Stimulated activated CD4-positive, alpha-beta T cell treated with anti-CD3 and anti-CD28 coated beads, Interleukin-4, amount 100 ng/mL, for 1 hour (primary cell): ENCODE results near the gene SCD5.

Source experiments
- DNase-seq: peaks from one replicate; pipeline ENCODE4 v3.0.0-alpha.2; 2020

SCD5 gene

DNA sequence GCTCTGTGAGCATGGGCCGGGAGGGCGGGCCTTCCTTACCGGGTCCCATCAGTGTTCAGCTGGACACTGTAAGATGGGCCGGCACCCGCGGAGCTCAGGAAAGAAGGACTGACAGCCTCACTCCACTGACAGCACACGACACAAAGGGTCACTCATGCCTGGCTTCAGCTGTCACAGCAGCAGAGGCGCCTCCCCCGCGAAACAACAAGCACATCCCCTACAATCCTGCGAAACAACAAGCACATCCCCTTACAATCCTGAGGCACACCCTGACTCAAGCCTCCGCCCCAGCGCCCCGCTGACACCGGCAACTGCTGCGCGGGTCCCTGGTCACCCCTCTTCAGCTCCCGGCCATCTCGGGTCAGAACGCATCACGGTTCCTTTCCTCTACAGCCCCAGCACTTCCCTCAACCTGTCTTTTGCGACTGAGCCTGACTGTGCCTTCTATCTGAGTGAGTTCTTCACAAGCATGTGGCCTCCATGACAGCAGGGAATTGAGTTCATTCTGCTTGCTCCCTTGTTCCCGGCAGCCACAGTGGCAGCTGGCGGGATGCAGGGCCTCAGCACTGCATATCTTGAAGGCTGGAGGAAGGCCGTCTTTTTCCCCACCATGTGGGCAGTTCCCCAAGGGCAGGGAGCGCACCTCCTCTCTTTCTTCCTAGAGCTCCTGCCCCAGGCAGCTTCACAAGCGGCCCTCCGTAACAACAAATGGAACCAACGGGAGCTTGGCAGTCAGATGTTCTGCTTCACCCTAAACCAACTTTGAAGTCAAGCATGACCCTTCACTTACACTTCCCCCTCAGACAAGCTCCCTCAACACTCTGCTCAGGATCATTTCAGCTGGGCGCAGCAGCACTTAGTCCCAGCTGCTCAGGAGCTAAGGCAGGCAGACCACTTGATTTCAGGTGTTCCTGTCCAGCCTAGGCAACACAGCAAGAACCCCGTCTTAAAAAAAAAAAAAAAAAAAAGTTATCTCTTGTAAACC is 39.6 kb downstream of the SCD5 start:
- no peak for DNase-seq

DNA sequence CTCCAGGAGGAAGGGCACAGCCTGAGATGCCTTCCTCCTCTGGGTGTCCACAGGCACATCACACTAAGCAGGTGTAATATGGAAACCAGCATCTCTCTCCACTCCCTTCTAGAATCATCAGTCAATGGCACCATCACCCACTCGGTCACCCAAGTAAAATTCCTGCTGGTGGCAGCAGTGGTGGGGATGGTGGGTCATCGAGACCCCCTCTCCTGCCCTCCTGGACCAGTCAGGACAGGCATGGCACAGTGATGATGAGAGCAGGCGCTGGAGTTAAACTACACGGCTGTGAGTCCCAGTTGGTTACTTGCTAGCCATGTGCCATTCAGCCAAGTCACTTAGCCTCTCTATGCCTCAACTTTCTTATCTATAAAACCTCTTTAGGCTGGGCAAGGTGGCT is 42.5 kb downstream of the SCD5 start:
- no peak for DNase-seq

GRCh38 chr4:82755650-82756049 is 42.9 kb downstream of the SCD5 start:
- no peak for DNase-seq

- DNase-seq: no peak
Observed at GRCh38 chr4:82754513-82755165, 44.0 kb downstream of the SCD5 start.

DNA sequence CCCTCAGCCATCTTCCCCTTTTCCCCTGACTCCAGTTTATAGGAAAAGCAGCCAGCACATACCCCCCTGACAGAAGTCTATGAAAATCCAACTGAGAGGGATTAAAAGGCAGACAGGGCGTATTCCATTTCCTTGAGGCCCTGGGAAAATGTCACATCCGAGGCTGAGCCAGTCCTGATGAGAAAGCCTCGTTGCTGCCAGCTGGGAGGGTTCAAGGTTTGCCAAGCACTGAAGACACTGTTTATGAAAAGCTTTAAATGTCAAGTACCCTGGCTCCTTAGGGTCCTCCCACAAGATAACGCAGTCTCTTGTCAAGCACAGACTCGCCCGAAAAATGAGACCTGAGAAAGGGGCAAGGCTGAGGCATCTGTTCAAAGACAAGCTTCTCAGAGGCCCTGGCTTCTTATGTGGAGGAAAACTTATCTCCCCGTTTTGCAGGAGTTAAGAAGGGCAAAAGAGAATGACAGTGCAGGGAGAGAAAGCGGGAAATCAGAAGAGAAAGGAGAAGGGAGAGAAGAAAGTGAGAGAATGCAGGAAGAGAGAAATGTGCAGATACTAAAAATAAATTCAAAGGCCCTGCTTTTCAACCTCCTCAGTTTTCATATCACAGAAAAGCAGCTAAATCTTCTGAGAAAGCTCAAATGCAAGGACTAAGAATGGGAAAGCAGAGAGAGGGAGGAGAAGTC is 44.7 kb downstream of the SCD5 start:
- no peak for DNase-seq

DNA sequence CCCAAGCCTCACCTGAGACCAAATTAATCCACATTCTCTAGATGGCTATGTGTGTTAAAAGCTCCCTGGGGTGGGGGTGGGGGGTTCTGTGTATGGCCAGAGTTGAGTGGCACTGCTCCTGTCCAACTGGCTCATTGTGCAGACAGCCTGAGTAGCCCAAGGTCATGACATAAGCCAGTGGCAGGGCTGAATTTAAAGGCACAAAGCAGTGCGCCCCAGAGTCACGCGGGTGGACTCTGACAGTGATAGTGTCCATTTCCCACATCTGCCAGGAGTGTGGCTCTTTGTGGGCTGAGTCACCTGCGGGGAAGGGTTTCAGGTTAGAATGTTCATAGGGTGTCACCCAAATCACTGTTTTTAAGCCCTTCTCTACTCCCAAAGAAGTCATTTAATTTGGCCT is 45.4 kb downstream of the SCD5 start:
- DNase-seq: no peak

DNA sequence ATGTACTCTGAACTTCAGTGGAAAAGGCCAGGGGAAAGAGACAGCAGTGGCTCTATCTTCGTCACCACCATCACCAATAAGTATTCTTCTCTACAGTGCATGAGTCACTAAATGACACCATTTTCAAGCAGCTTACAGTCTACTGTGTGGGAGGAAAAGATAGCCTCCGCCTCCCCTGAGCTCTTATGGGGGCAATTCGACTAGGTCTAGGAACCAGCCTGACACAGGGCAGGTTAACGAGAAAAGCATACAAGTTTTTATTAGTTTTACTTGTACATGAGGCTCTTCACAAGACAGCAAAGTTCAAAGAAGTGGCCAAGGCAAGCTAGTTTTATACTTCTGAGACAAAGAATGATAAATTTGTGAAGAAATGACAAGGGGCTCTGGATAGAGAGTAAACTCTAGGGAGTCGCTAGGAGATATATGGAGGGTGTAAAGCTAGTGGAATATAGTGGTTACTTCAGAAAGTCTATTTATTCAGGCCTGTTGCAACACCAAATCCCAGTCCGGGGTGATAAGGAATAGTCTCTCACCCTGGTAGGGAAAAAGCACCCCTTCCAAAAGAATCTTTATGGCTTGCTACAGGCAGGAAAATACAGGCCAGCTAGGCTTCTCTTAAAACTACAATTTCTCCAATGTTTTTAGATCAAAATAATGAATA is 49.7 kb downstream of the SCD5 start:
- no peak for DNase-seq

DNA sequence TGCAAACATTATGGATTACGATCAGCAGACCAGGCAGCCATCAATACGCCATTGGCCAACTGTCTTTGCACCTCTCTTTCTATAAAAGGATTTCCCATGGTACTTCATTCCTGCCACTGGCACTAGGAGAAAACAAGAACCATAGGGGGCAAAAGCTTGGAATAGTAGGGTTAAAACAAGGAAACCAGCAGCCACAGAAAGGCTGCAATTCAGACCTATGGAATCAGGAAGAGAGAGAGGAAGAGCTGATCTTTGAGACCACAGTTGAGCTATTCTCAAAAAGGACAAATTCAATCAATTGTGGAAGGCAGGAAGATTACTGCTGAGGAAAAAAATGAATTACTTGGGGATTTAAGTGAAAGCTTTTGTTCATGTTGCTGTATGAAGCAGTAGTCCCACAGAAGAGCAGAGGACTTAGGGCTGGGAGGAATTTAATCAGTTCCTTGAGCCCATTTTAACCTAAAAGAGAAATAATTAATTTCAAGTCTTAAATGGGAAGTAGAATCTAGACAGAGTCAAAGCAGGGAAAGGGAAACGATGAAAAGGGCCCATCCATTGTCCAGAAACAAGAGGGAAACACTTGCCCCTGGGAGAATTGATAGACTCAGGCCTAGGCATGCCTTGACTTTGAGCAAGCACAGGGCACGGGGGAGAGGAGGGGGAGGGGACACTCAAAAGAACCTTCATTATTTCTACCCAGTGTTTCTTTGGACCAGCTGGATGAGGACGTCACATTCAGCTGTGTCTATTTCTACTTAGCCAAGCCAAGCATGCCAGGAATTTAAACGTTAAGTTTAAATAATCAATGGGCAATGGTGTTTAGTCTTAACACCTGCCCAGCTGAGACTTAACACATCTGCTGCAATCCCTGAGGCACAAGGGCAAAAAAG is 50.7 kb downstream of the SCD5 start:
- no peak for DNase-seq

DNA sequence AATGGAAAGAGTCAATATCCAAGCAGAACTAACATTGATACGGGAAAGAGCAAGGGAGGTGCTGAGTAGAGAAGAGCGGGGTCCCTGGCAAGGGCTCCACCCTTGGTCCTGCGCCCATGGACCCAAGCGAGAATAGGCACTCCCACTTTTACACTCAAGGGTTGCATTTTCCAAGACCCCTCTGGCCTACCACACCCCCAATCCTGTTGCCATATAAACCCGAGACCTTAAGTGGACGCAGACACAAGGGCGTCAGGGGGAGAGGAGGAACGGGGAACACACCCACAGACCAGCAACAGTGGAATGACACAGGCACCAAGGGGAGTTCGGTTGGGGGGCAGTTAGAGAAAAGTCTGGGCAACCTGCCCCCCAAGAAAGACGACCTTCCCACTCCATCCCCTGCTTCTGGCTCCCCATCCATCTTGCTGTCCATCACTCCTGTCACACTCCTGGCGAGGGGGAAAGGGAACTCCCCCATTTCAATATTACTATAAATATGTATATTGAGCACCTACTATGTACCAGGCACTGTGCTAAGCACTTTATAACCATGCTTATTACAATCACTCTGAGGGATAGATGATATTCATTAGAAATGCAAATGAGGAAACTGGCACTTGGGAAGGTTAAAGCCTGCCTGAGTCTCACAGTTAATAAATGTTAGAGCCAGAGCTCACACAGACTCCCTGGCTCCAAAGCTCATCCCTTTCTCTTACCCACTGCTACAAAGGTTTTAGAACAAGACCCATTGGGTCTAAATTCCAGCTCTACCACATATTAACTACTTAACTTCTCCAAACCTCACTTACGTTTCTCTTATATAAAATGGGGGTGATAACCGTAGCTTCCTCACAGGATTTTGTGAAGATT is 51.7 kb downstream of the SCD5 start:
- no peak for DNase-seq

DNA sequence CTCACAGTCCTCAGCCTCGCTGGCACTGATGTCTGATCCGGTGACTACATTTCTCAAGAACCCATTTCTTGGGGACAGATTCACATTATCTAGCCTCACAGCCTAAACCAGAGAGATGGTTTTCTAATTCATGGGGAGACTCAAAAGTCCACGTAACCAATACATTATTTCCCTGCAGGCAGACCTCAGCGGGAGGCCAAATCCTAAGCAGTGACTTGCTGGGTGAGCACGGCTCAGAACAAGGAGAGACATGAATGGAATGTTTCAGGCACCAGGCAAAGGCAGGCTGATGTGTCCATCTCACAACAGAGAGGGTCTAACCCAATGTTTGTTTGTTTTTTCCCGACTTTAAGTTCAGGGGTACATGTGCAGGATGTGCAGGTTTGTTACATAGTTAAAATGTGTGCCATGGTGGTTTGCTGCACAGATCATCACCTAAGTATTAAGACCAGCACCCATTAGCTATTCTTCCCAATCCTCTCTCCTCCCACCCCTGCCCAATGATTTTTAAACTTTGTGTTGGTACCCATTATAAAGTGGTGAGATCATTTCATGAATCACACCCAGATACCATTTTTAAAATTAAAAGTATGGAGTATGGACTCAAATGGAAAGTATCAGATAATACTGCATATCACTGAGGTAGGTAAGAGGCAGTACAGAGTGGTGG is 53.3 kb downstream of the SCD5 start:
- no peak for DNase-seq

DNA sequence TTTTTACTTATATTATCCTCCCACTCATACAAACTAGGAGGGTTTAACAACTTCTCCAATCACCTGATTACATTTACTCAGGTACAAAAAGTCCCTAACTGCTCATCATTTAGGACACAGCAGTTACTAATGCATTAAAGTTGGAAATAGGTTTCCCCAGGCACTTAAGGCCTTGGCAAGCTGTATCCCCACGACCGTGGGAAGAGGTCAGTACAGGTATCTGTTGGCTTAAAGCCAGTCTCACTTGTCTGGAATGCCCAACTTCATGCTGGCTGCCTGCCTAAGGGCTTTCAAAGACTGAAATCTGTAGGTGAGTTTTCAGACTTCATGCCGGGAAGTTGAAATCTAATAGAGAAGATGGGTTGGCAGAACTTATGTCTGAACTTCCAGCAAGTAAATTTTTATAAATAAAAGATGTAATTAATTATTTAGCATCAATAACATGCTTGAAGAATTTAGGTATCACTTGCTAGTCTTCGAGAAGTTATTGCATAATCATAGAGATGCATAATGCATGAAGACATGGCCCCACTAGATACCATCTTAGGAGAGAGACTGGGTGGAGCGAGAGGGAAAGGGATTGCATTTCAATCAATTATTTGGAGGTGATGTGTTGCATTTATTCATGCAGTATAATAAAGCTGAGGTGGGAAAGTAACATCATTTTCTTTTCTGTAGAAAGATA is 54.2 kb downstream of the SCD5 start:
- DNase-seq: no peak

DNA sequence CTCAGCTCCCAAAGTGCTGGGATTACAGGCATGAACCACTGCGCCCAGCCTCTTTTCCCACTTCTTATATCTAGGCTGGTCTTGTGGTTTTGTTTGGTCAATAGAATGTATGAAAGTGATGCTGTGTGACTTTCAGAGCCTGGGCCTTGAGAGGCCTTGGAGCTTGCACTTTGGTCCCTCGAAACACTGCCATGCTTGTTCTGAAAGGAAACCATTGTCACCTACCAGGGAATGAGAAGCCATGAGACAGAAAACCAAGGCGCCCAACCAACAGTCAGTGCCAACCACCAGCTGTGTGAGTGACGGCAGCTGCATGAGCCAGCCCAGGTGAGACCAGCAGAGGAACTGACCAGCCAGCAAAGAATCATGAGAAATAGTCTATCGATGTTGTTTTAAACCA is 57.4 kb downstream of the SCD5 start:
- DNase-seq: no peak

DNA sequence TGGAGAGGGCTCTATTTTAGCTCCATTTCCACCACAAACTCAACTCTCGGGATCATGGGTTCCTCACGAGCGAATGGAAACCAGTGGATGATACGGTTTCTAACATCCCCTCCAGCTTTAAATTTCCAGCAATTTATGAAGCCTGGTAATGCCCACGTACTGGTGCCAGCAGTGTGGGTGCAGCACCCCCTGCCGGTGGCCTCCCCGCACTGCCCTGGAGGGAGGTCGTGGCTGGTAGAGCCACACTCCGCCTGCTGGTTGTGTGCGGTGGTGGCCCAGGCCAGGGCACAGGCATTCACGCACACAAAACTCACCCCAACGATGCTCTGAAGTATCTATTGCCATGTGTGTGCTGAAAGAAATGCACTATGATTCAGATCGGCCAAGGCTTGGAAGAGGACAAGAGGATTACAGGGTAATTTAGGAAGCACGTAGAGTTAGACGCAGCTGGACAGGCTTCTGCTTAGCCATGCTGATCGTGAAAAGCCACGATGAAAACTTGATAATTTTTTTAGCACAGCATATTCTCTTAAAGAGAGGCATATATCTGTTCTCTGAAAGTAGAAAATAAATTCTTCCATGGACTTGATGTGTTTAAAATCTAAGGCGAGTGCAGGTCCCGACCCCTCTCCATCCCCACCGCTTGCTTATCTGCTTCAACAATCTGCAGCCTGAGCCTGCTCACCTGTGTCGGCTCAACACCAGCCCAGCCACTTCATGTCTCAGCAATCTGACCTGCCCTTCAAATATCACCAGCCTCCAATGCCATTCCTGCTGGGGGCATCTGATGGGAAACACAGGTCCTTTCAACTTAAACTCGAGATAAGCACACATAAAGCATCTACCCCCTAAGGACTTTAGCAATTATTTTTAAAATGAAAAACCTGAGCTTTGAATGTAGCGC is 59.1 kb downstream of the SCD5 start:
- peak; percentile 67 for DNase-seq

DNA sequence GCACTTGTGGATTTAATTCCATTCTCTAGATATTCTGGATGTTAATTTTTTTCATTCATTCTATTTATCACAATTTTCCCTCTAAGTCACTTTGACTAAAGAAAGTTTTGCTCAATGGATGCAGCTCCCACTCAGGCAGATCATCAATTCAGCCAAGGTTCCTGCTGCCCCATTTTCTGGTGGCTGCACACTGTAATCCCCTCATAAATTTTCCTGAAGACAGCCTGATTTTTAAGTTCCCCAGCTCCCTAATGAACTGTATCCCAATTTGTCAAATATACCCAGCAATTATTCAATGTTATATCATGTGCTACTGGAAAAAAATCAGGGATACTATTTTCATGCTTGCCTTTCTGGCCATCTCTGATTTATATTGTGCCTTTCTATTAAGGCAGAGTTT is 61.2 kb downstream of the SCD5 start:
- no peak for DNase-seq

GRCh38 chr4:82733636-82734035 is 65.0 kb downstream of the SCD5 start:
- no peak for DNase-seq

DNA sequence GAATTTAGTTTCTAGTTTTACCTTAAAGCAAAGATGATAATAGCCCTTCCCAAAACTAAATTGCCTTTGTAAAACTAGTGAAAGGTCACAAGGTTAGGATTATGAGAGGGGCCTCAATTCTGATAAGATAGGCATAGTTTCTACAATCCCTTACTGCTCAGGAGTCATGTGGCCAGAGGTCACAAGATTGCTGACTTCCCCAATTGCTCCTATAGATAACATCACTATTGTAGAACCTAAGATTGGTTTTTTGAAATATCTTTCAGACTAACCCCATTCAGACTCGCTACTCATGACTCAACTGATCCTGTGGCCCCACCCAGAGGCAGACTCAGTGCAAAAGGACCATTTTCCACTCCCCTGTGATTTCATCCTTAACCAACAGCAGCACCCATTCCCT is 70.3 kb downstream of the SCD5 start:
- DNase-seq: no peak

GRCh38 chr4:82726596-82726995 is 72.0 kb downstream of the SCD5 start:
- no peak for DNase-seq

DNA sequence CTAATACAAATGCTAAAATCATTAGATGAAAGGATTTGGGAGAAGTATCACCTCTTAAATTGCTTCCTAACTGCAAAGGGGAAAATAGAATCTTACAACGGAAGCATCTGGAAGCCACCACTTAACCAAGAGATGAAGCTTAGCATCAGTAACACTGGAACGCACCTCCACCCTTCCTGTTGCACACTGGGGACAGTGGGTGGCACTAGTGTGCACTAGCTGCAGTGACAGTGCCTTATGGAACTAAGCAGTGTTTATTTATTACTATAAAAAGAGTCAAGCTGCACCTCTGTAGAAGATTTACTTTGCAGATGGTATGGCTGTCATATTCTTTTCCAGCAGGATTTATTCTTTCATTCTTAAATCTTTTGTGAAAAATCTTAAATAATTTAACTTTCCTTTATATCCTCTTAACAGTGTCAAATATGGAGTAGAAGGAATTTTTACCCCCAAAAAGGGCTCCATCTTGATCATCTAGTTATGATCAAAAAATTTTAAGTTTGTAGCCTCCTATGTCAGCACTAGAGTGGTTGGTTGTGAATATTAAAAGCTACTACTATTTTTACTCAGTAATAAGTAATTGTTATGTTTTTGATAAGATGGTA is 76.7 kb downstream of the SCD5 start:
- DNase-seq: peak; percentile 3
